HepG2 (cell line): Measurements from ENCODE around the gene WRAP73. TPM values are rescaled to one million over a fixed set of nuclear protein-coding genes. Genes with fewer than 3 reads are reported as not detected.

Source experiments
- ARID5B ChIP-seq: IDR thresholded peaks from 2 replicates; pipeline ENCODE4 v1.4.0; 2020; ENCODE audit warnings: mild to moderate bottlenecking, missing genetic modification reagents
- ATM ChIP-seq: fragments of 450-650 bp; IDR thresholded peaks from 2 replicates; pipeline ENCODE4 v1.7.1; 2017; ENCODE audit warnings: mild to moderate bottlenecking, borderline replicate concordance
- CC2D1A ChIP-seq: sonication (generic); formaldehyde crosslinking; IDR thresholded peaks from 2 replicates; pipeline ENCODE4 v1.8.1; 2023; ENCODE audit warnings: mild to moderate bottlenecking, missing genetic modification reagents
- FIP1L1 ChIP-seq: fragments of 200-400 bp; formaldehyde crosslinking; IDR thresholded peaks from 2 replicates; pipeline ENCODE4 v1.6.1; 2018; ENCODE audit warnings: low read depth, mild to moderate bottlenecking, low read length, moderate library complexity, borderline replicate concordance; ENCODE audit not compliant: insufficient read depth
- GLI4 ChIP-seq: sonication (generic); formaldehyde crosslinking; IDR thresholded peaks from 2 replicates; pipeline ENCODE4 v1.5.1; 2020; ENCODE audit warnings: missing genetic modification reagents, mild to moderate bottlenecking, moderate library complexity, borderline replicate concordance
- GTF2F1 ChIP-seq: fragments of 150-350 bp; IDR thresholded peaks from 2 replicates; pipeline ENCODE4 v1.6.1; 2014; ENCODE audit warnings: low read length
- MTERF4 ChIP-seq: sonication (generic); formaldehyde crosslinking; IDR thresholded peaks from 2 replicates; pipeline ENCODE4 v1.8.0; 2023; ENCODE audit warnings: mild to moderate bottlenecking, missing genetic modification reagents
- PAX8 ChIP-seq: sonication (generic); formaldehyde crosslinking; IDR thresholded peaks from 2 replicates; pipeline ENCODE4 v1.8.0; 2022; ENCODE audit warnings: mild to moderate bottlenecking, missing genetic modification reagents, borderline replicate concordance
- UBTF ChIP-seq: sonication (generic); formaldehyde crosslinking; IDR thresholded peaks from 2 replicates; pipeline ENCODE4 v1.4.0; 2020; ENCODE audit warnings: mild to moderate bottlenecking, missing genetic modification reagents
- ZNF318 ChIP-seq: sonication (generic); formaldehyde crosslinking; IDR thresholded peaks from 2 replicates; pipeline ENCODE4 v1.4.0; 2020; ENCODE audit warnings: mild to moderate bottlenecking, missing genetic modification reagents
- ZNF432 ChIP-seq: sonication (generic); formaldehyde crosslinking; IDR thresholded peaks from 2 replicates; pipeline ENCODE4 v1.5.0; 2020; ENCODE audit warnings: missing genetic modification reagents, mild to moderate bottlenecking, borderline replicate concordance
- ZNF577 ChIP-seq: sonication (generic); formaldehyde crosslinking; IDR thresholded peaks from 2 replicates; pipeline ENCODE4 v1.4.0; 2020; ENCODE audit warnings: mild to moderate bottlenecking, low read depth, missing genetic modification reagents, borderline replicate concordance
- polyA plus RNA-seq, 8 experiments: library from polyadenylated mRNA; depleted of rRNA in 3 of 8; stranded (reverse) in 7 of 8; unstranded in 1 of 8; fragments of >200 nt; fragmentation: Illumina TruSeq in 4 of 8; extraction: Trizol in 4 of 8; gene quantifications; 2 replicates each; pipeline versions ENCODE4 v1.2.1 to v1.2.3, GENCODE V29; 2011 to 2016; ENCODE audit warnings: low read depth in 4 of 8, missing spikeins in 1 of 8, mixed read lengths in 1 of 8; ENCODE audit not compliant: insufficient read depth in 1 of 8
- total RNA-seq, 5 experiments: library from RNA; depleted of rRNA; stranded (reverse); fragments of >200 nt; fragmentation: Illumina TruSeq; extraction: Trizol; gene quantifications; 2 replicates each; pipeline ENCODE4 v1.2.3, GENCODE V29; 2016; ENCODE audit warnings: low read depth in 1 of 5

The WRAP73 gene
- total and polyA plus RNA-seq, 2 of the 13 experiments (the other 11 are each of a cell fraction or from before 2014, with no cell fraction given): 18.1 to 40.4 TPM

- TF ChIP-seq UBTF (CRISPR knock-in tag) (peak; percentile 90), ZNF577 (CRISPR knock-in tag) (no peak), ZNF432 (CRISPR knock-in tag) (no peak), GTF2F1 (no peak), FIP1L1 (no peak), ARID5B (CRISPR knock-in tag) (0 out of 2 replicates have a peak, but pooled peaks have one; percentile 45), CC2D1A (CRISPR knock-in tag) (no peak), ATM (no peak), ZNF318 (CRISPR knock-in tag) (no peak), PAX8 (CRISPR knock-in tag) (no peak), GLI4 (0 out of 2 replicates have a peak, but pooled peaks have one; percentile 29), MTERF4 (no peak)
Measured at GRCh38 chr1:3625151-3625907, 24.6 kb downstream of the WRAP73 start (continued).
